Mesothelial cell of epicardium (in vitro differentiated cells): ENCODE results near the gene MAGEA3. TPM values are rescaled to one million over a fixed set of nuclear protein-coding genes. Genes with fewer than 3 reads are reported as not detected.
"Not testable (repeated sequence)": the region's sequence is repeated elsewhere in the genome, so short reads cannot be mapped to it uniquely, and the experiment has no call there.

Experiments
- DNase-seq, 2 experiments: peaks; one replicate each; pipeline ENCODE4 v3.0.0; 2021; ENCODE audit warnings: low spot score in 2 of 2; ENCODE audit not compliant: unreplicated experiment in 2 of 2
- H3K27ac Mint-ChIP-seq: 2 replicates; pipeline ENCODE4 v1.8.0; 2021; ENCODE audit warnings: mixed read lengths
- H3K27me3 Mint-ChIP-seq: 2 replicates; pipeline ENCODE4 v1.8.0; 2021; ENCODE audit warnings: low read depth, mixed read lengths
- H3K36me3 Mint-ChIP-seq: 2 replicates; pipeline ENCODE4 v1.8.0; 2021; ENCODE audit warnings: mixed read lengths
- H3K4me1 Mint-ChIP-seq: 2 replicates; pipeline ENCODE4 v1.8.0; 2021; ENCODE audit warnings: mixed read lengths
- H3K4me3 Mint-ChIP-seq: 2 replicates; pipeline ENCODE4 v1.8.0; 2021; ENCODE audit warnings: mild to moderate bottlenecking, moderate library complexity, mixed read lengths
- H3K9me3 Mint-ChIP-seq: 2 replicates; pipeline ENCODE4 v1.8.0; 2021; ENCODE audit warnings: mixed read lengths
- CTCF ChIP-seq: fragments of 200-600 bp; sonication (generic); IDR thresholded peaks from one replicate; pipeline ENCODE4 v1.5.0; 2021; ENCODE audit warnings: antibody characterized with exemption; ENCODE audit not compliant: unreplicated experiment
- total RNA-seq: library from RNA; stranded (reverse); gene quantifications from 3 replicates; pipeline ENCODE4 v1.2.1, GENCODE V29; 2021

MAGEA3 gene
- not detected in 3 replicates for total RNA-seq

- not testable (repeated sequence) for H3K36me3 Mint-ChIP-seq, H3K4me3 Mint-ChIP-seq, H3K27me3 Mint-ChIP-seq, DNase-seq, H3K4me1 Mint-ChIP-seq, H3K9me3 Mint-ChIP-seq, H3K27ac Mint-ChIP-seq
Observed at GRCh38 chrX:152697952-152698931, at the start of gene MAGEA3. Gene MAGEA3, plus strand, starts transcription at chrX:152698794. Its CDS starts 2,039 bp downstream, at chrX:152700833.

- H3K4me3 Mint-ChIP-seq = no peak overlapping the region
- H3K9me3 Mint-ChIP-seq = peaks cover 23% of the 10 kb centered on the region
- DNase-seq = no peak
- H3K4me1 Mint-ChIP-seq = no peaks in the 10 kb centered on the region
- H3K27ac Mint-ChIP-seq = no peak overlapping the region
- TF ChIP-seq CTCF = no peak
- peaks cover 3% of the 10 kb centered on the region for H3K27me3 Mint-ChIP-seq
- H3K36me3 Mint-ChIP-seq = peaks cover 8% of the 10 kb centered on the region
Observed at GRCh38 chrX:152652060-152652459, 46.5 kb upstream of the MAGEA3 start.

GRCh38 chrX:152652467-152652866 is 46.1 kb upstream of the MAGEA3 start:
- no peak for TF ChIP-seq CTCF
- peaks cover 8% of the 10 kb centered on the region for H3K36me3 Mint-ChIP-seq
- peaks cover 3% of the 10 kb centered on the region for H3K27me3 Mint-ChIP-seq
- DNase-seq = no peak
- no peak overlapping the region for H3K27ac Mint-ChIP-seq
- H3K4me3 Mint-ChIP-seq = no peak overlapping the region
- no peaks in the 10 kb centered on the region for H3K4me1 Mint-ChIP-seq
- H3K9me3 Mint-ChIP-seq = peaks cover 23% of the 10 kb centered on the region

GRCh38 chrX:152656087-152656486 is 42.5 kb upstream of the MAGEA3 start:
- Mint-ChIP-seq H3K4me1 (no peaks in the 10 kb centered on the region), H3K9me3 (peaks cover 15% of the 10 kb centered on the region), H3K4me3 (no peak overlapping the region), H3K36me3 (peaks cover 6% of the 10 kb centered on the region), H3K27me3 (peaks cover 3% of the 10 kb centered on the region), H3K27ac (no peak overlapping the region)
- no peak for TF ChIP-seq CTCF
- no peak for DNase-seq

GRCh38 chrX:152656890-152657289 is 41.7 kb upstream of the MAGEA3 start:
- no peak overlapping the region for H3K4me3 Mint-ChIP-seq
- no peak for TF ChIP-seq CTCF
- H3K27ac Mint-ChIP-seq = no peak overlapping the region
- H3K4me1 Mint-ChIP-seq = no peaks in the 10 kb centered on the region
- peaks cover 4% of the 10 kb centered on the region for H3K36me3 Mint-ChIP-seq
- peaks cover 14% of the 10 kb centered on the region for H3K9me3 Mint-ChIP-seq
- no peak for DNase-seq
- peaks cover 3% of the 10 kb centered on the region for H3K27me3 Mint-ChIP-seq

- no peak for TF ChIP-seq CTCF
Observed at GRCh38 chrX:152658302-152658701, 40.3 kb upstream of the MAGEA3 start.

More at GRCh38 chrX:152658302-152658701, 40.3 kb upstream of the MAGEA3 start:
- H3K4me3 Mint-ChIP-seq = no peak overlapping the region
- peaks cover 2% of the 10 kb centered on the region for H3K36me3 Mint-ChIP-seq
- peaks cover 15% of the 10 kb centered on the region for H3K9me3 Mint-ChIP-seq
- peaks cover 5% of the 10 kb centered on the region for H3K27me3 Mint-ChIP-seq
- no peak for DNase-seq
- no peaks in the 10 kb centered on the region for H3K4me1 Mint-ChIP-seq
- no peak overlapping the region for H3K27ac Mint-ChIP-seq
